GM19452 (cell line): ENCODE results near the gene GSG1L.

ENCODE experiments used
- ATAC-seq: cut with Tn5 transposase; IDR thresholded peaks from one replicate; pipeline ENCODE4 v1.9.1; 2021; ENCODE audit not compliant: unreplicated experiment

The GSG1L gene

DNA sequence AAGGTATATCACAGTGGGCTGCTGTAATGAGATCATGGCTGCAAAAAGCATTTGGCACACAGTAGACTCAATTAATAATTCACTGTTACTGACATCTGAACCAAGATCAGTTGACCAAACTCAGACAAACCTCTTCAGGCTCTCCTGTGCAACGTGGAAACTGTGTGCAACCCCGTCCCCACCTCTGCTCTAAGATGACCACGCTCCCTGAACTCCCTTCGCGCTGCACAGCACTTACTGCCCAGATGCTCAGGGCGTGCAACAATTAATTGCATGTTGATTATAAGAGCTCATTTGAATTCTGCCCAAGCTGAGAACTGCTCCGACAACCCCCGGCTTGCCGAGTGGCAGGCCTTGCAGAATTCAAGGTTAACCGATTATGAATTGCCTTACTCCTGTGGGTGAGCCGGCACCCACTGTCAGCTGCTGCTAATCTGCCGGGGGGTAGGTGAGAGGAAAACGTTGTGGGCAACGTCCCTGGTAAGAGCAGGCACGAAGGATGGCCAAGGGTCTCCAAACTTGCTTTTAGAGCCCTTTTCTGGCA lies 1.3 kb upstream of the GSG1L start:
- no peak for ATAC-seq

DNA sequence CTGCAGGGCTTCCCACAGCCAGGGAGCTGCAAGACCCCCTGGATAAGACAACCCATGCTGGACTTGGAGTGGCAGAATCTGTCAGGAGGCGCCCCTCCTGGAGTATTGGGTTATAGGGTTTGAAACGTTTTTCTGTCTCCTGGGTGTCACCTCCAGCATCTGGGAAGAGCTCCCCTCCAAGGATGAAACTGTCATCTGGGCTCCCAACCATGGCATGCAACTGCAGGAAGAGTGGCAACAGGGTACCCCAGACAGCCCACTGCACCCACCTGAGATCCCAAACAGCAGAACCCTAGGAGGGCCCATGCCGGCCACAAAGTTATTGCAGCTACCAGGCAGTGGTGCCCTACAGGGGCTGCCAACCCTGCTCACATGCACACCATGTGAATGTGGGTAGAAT lies 636 bp upstream of the GSG1L start:
- no peak for ATAC-seq

DNA sequence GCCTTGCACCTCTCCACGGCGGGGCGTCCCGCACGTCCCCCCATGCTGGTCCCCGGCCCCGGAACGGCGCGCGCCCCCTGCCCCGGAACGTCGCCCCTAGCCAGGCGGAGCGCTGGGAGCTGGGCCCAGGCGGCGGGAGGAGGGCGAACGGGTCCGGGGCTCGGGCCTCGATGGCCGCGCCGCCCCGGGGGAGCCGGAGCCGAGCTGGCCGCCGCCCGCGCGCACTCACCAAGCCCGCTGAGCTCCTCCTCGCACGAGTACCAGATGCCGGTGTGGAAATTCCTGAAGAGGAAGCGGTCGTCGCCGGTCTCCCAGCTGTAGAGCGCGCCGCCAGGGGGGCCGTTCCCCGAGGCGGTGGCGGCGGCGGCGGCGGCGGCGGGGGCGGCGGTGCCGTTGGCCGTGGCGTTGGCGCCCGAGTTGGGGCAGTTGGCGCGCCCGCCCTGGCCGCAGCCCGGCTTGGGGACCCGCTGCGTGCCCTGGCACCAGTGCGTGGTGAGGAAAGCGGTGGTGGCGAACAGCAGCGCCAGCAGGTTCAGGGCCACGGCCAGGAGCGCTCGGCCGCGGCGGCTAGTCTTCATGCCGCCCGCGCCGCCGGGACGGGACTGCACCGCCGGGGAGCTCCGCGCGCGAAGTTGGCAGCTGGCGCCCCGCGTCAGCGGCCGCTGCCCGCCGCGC lies 530 bp downstream of the GSG1L start:
- ATAC-seq: no peak

GRCh38 chr16:28062261-28062846 lies 1.2 kb downstream of the GSG1L start:
- no peak for ATAC-seq

- no peak for ATAC-seq
These were observed 2.0 kb downstream of the GSG1L start for GRCh38 chr16:28061352-28062101.

- no peak for ATAC-seq
These were observed 3.5 kb downstream of the GSG1L start for GRCh38 chr16:28059841-28060575.

DNA sequence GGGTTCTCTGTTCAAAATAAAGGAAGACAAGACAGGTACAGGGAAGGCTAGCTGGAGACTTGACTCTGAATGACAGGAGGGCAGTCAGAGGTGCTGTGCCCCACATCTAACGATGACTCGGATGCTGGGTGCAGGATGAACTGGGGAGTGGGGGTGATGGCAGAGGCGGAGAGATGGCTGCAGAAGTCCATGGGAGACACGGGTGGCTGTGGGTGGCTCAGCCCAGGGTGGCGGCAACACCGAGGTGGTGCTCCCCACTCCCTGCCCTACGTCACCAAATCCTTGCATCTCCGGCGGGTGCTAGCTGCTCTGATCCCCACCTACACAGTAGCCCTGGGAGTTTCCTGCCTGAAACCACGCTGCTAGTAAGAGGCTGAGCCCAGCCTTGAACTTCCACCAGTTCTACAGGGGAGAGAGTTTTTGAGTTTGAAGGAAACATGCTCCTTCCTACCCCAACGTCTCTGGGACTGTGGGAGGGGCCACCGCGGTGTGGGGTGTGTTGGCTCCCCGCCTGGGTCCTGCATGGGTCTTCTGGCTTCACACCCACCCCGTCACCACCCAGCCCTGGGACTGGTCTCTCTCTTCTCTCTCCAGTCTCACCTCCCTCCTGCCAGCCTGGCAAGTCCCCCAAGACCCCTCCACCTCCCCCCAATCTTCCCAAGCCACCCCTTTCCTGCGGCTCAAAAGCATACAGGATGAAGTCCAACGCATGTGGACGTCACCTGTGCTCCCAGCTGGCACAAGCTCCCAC lies 4.5 kb downstream of the GSG1L start:
- ATAC-seq: no peak

DNA sequence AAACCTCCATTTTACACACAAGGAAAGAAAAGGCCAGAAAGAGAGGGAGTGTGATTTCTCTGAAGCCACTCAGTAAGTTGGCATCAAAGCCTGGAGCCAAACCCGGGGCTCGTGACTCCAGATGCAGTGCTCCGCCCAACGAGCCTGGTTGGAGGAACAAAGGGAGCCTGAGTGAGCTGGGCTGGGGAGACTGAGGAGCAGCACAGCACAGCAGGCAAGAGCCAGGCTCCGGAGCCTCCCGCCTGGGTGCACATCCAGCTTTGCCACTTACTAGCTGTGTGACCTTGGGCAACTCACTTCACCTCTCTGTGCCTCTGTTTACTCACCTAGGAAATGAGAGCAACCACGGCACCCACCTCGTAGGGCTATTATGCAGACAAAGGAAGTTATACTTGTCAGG lies 5.6 kb downstream of the GSG1L start:
- no peak for ATAC-seq

GRCh38 chr16:28053461-28053860 lies 10.1 kb downstream of the GSG1L start:
- ATAC-seq: no peak

DNA sequence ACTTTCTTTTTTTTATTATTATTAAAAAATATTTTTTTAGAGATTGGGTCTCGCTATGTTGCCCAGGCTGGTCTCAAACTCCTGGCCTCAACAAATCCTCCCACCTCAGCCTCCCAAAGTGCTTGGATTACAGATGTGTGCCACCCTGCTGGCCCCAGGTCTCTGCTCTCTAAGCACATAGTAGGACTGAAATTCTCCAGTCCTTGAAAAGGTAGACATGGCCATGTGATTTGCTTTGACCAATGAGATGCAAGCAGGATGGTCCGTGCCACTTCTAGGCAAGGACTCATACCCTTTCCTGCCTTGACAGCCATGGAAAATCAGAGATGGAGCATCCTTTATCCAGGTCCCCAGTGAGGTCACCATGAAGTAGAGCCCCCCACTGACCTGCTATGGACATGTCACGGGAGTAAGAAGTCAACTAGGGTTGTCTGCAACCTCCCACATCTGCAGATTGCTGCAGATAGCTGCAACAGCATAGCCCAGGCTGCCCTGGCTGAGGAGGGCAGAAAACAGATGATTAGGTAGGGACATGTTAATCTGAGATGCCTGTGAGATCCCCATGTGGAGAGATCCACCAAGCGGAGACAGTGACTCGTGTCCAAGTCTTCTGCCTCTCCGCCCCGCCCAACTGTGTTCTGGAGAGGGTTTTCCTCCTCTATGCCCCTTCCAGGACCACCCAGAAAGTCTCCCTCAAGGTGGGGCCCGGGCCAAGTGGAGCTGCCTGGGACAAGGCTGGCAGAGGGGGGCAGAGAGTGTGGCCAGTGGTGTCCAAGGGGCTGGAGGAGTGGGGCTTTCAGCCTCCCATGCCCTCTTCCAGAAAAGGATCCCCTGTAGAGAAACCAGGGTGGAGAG lies 11.0 kb downstream of the GSG1L start:
- no peak for ATAC-seq

DNA sequence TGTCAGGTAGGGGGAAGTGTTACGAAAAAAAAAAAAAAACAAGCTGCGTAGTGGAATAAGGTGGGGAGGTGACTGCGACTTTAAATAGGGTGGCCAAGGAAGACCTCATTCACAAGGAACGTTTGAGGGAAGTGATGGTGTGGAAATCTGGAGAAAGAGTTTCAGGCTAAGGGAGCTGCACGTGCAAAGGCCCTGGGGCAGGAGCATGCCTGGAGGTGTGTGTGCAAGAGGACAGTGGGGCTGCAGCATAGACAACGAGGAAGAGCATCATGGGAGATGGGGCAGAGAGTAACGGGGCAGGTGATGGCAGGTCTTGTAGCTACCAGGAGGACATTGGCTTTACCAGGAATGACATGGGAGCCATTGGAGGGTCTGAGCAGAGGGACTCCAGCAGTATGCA lies 12.0 kb downstream of the GSG1L start:
- no peak for ATAC-seq

DNA sequence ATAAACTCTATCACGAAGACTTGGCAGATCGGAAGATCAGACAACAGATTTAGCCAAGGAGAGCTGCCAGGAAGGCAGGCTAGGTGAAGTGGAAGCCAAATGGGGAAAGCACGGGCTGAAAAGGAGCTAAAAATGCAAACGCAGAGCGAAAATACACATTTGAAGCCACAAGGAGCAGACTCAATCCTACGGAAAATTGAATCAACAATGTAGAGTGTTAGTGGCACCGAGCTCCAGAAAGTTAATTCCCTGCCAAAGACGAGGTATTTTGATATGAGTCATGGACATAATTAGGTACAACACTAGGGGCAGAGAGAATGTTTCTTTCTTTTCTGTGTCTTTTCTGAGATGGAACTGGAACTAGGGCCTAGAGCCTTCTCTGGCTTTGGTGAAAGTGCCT lies 20.7 kb downstream of the GSG1L start:
- ATAC-seq: no peak

- no peak for ATAC-seq
These were observed 21.9 kb downstream of the GSG1L start for GRCh38 chr16:28041615-28042014.

- ATAC-seq: no peak
These were observed 23.5 kb downstream of the GSG1L start for GRCh38 chr16:28040039-28040438.

- ATAC-seq: no peak
These were observed 24.0 kb downstream of the GSG1L start for GRCh38 chr16:28039493-28039892.

DNA sequence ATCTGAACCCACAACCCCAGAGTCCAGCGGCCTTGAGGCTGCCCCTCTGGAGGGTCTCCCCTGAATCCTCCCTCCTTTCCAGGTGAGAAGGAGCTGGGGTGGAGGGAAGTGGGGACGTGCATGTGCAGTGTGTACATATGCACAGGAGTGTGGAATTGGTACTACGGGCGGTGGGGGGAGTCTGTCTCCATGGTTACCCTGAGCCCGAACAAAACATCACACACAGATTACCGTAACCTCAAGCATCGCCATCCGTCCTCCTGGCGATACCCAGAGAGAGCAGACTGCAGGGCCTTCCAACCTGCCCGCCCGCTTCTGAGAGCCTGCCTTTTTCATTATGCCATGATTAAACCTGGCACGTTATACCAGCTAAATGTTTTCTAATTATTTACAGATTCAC lies 25.1 kb downstream of the GSG1L start:
- ATAC-seq: no peak

DNA sequence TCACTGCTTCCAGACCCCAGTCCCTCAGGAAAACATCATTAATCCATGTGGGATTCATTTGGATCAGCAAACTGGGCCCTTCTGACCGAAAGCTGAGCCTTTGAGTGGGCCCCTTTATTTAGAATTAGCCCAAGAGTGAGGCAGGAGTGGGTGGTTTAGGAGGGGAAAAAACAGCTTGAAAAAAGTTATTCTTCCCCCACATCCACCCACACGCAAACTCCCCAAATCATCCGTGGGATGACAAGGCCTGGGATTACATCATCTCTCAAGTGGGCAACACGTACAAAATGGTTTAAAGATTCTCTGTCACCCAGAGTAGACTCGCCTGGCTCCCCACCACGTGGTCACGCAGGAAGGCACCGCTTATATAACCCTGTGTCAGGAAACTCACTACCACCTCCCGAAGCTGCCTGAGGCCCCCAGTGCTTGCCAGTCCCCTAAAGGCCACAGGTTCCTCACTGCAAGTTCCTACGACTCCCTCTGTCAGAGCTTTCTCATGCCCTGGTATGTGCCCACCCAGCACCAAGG lies 27.6 kb downstream of the GSG1L start:
- no peak for ATAC-seq

GRCh38 chr16:28033870-28034269 lies 29.6 kb downstream of the GSG1L start:
- ATAC-seq: no peak

- ATAC-seq: no peak
These were observed 34.0 kb downstream of the GSG1L start for GRCh38 chr16:28029387-28030002.
